ENCODE results near the gene IREB2.

IREB2 gene

GRCh38 chr15:78437107-78437761 is 782 bp upstream of the IREB2 start:
- no peak for TF ChIP-seq CTCF (IDR thresholded peaks at IDR 0.05; ENCODE audit: low read depth, low read length, missing control alignments)
- no peaks in the 10 kb centered on the region for H3K27me3 ChIP-seq (replicated peaks)
- peak overlapping the region; percentile 77 for H3K4me3 ChIP-seq (ENCODE audit: low read depth, low read length)
- peaks cover 23% of the 10 kb centered on the region for H3K36me3 ChIP-seq (replicated peaks)
- H3K27ac ChIP-seq: peak overlapping the region; percentile 77
- in situ Hi-C loops (cut with HindIII; ENCODE audit: low pct_ligation_motif_present, low sequenced_read_pairs): no loop called here
- DNase-seq: no peak

- in situ Hi-C loops (cut with HindIII; ENCODE audit: low pct_ligation_motif_present, low sequenced_read_pairs): no loop called here
- DNase-seq: peak; percentile 18
- peak overlapping the region; percentile 77 for H3K4me3 ChIP-seq (ENCODE audit: low read depth, low read length)
These were observed 736 bp downstream of the IREB2 start for GRCh38 chr15:78438619-78439285.

GRCh38 chr15:78440375-78441373 is 2.7 kb downstream of the IREB2 start:
- no peak for DNase-seq
- H3K27me3 ChIP-seq (replicated peaks): no peaks in the 10 kb centered on the region
- in situ Hi-C loops (cut with HindIII; ENCODE audit: low pct_ligation_motif_present, low sequenced_read_pairs): no loop called here
- no peak overlapping the region for H3K27ac ChIP-seq
- TF ChIP-seq CTCF (IDR thresholded peaks at IDR 0.05; ENCODE audit: low read depth, low read length, missing control alignments): no peak
- H3K4me3 ChIP-seq (ENCODE audit: low read depth, low read length): no peak overlapping the region
- peaks cover 40% of the 10 kb centered on the region for H3K36me3 ChIP-seq (replicated peaks)

More at GRCh38 chr15:78438619-78439285, 736 bp downstream of the IREB2 start:
- Histone ChIP-seq H3K36me3 (replicated peaks) (peaks cover 32% of the 10 kb centered on the region), H3K27me3 (replicated peaks) (no peaks in the 10 kb centered on the region), H3K27ac (peak overlapping the region; percentile 94)
- peak; percentile 64 for TF ChIP-seq CTCF (IDR thresholded peaks at IDR 0.05; ENCODE audit: low read depth, low read length, missing control alignments)

- H3K36me3 ChIP-seq (replicated peaks): peaks cover 46% of the 10 kb centered on the region
- DNase-seq: no peak
- H3K27me3 ChIP-seq (replicated peaks): no peaks in the 10 kb centered on the region
- no peak overlapping the region for H3K27ac ChIP-seq
- TF ChIP-seq CTCF (IDR thresholded peaks at IDR 0.05; ENCODE audit: low read depth, low read length, missing control alignments): no peak
- in situ Hi-C loops (cut with HindIII; ENCODE audit: low pct_ligation_motif_present, low sequenced_read_pairs): no loop called here
- H3K4me3 ChIP-seq (ENCODE audit: low read depth, low read length): no peak overlapping the region
These were observed 6.2 kb downstream of the IREB2 start for GRCh38 chr15:78444255-78444654.

GRCh38 chr15:78445875-78446274 is 7.9 kb downstream of the IREB2 start:
- Histone ChIP-seq H3K27me3 (replicated peaks) (no peaks in the 10 kb centered on the region), H3K27ac (no peak overlapping the region), H3K36me3 (replicated peaks) (peaks cover 36% of the 10 kb centered on the region), H3K4me3 (ENCODE audit: low read depth, low read length) (no peak overlapping the region)
- no peak for DNase-seq
- in situ Hi-C loops (cut with HindIII; ENCODE audit: low pct_ligation_motif_present, low sequenced_read_pairs): no loop called here
- TF ChIP-seq CTCF (IDR thresholded peaks at IDR 0.05; ENCODE audit: low read depth, low read length, missing control alignments): no peak
